MV-4-11 (cell line): ENCODE data around the gene ZNF853.
A peak's percentile ranks its signal among the peaks of the same experiment; 100 is the strongest.

Source experiments
- DNase-seq: peaks from one replicate; lab custom pipeline; 2025; lab: John Stamatoyannopoulos, UW

Gene ZNF853

GRCh38 chr7:6636741-6637543, 21.5 kb downstream of the ZNF853 start, which contains the start of gene ZNF316:
TSS of gene ZNF316 (plus strand) at chr7:6637318. CDS start at chr7:6642410, 5,092 bp downstream.
- DNase-seq, result peak; percentile 26

GRCh38 chr7:6637544-6638229, 22.3 kb downstream of the ZNF853 start:
- peak; percentile 7 for DNase-seq

GRCh38 chr7:6639032-6639431, 23.6 kb downstream of the ZNF853 start:
- no peak for DNase-seq

DNA sequence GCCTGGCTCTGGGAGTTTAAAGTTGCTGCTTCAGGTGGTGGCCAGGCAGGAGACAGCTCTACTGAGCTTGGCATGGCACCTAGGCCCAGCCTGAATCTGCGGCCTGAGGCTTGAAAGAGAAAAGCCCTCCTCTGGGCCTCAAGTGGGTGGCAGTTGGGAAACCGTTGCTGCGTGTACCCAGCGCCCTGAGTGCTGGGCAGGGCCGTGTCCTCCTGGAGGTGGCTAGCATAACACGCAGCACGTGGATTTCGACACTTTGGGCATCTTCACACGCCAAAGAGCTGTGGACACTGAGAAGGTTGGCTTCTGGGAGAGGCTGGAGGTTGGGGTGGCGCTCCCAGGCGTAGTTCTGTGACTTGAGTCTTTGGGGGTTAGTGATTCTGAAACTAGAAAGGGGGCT, 24.2 kb downstream of the ZNF853 start:
- DNase-seq, result no peak

DNA sequence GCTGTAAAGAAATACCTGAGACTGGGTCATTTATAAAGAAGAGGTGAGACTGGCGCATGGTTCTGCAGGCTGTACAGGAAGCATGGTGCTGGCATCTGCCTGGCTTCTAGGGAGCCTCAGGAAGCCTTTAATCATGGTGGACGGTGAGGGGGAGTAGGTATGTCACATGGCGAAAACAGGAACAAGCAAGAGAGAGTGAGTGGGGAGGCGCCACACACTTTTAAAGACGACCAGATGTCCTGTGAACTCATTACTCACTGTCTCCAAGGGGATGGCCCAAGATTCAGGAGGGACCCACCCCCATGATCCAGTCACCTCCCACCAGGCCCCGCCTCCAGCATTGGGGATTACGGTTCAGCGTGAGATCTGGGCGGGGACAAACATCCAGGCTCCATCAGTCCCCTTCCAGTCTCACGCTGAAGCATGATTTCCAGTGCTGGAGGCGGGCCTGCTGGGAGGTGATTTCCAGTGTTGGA, 24.9 kb downstream of the ZNF853 start:
- DNase-seq, result peak; percentile 50

DNA sequence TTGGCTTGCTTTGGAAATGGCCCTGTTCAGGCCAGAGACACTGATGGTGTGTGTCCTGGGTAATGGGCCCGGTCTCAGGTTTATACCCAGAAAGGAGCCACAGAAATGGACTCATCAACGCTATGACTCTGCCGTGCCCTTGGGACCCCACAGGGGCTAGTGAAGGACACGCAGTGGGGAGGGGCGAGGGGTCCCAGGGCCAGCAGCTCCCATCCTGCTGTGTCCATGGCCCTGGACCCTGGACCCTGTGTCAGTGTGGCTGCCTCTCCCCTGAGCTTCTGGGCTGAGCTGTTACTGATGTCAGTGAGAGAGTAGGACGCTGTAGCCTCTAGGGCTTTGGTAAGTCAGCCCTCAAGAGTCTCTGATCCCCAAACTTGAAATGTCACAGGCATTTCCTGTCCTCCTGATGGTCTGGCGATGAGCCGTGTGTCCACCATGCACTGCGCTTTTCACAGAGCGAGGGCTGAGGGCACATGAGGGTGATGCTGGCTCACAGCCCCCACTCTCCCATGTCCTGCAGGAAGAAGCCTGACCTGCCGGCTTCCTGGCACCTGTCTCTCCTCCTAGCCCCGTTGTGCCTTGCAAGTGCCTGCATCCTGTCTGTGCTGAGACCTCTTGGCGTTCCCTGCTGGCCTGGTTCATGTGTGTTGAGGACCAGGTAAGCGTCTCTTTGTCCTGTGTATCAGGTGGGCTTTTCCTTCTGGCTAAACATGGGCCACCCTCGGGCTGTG, 26.1 kb downstream of the ZNF853 start:
- no peak for DNase-seq

GRCh38 chr7:6642239-6642839, 26.9 kb downstream of the ZNF853 start:
- DNase-seq, result no peak

DNA sequence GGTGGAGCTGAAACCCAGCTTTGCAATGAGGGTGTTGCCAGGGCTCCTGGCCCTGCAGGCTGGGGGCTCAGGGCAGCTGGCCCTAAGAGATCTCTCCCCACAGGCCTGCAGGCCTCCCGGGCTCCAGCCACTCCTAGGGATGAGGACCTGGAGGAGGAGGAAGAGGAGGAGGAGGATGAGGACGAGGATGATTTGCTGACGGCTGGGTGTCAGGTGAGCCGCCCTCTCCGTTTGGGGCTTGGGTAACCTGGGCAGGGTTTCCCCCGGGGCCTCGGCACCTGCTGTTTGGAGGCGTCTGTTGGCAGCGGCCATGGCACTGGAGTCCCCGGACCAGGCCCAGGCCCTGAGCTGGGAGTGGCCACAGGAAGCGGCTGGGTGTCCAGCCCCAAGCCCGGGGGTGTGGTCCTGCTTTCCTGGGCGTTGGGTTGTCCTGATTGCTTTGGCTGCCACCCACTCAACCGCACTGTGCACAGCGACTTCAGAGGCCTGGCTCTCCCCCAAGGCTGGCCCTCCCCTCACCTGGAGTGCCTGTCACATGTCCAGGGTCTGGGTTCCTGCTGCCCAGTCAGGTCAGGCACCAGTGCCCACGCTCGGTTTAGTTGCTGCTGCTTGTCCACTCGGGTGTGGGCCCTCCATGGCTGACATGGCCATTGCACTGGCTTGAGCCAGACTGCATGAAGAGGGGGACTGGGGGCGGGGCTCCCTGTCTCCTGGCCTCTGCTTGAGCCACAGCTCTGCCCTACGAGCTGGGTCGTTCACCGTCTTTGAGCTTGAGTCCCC, 27.6 kb downstream of the ZNF853 start:
- DNase-seq, result no peak

DNA sequence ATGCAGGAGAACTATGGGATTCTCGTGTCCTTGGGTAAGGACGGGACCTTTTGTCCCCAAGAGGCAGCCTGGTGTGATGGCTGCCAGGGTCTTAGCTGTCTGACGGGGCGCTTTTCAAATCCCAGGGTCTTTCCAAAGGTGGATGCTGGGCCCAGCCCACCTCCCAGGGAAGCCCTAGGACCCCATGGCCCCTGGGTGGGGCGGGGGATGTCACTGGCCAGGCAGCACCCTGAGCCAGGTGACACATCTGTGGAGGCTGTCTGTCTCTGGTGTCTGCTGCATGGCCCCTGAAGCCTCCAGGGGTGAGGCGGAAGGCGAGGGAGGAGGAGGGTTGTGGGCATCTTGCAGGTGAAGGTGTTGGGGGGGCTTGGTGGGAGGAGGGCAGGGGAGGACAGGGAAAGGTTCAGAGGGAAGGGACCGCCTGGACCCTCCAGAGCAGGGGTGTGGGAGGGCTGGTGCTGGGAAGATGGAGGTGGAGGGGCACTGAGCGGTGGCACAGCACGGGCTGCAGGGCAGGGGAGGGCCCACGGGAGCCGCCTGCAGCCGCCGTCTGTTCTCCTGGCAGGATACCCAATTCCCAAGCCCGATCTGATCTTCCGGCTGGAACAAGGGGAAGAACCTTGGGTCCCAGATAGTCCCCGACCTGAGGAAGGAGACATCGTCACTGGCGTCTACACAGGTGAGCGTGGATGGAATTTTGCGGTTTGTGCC, 28.7 kb downstream of the ZNF853 start:
- no peak for DNase-seq

DNA sequence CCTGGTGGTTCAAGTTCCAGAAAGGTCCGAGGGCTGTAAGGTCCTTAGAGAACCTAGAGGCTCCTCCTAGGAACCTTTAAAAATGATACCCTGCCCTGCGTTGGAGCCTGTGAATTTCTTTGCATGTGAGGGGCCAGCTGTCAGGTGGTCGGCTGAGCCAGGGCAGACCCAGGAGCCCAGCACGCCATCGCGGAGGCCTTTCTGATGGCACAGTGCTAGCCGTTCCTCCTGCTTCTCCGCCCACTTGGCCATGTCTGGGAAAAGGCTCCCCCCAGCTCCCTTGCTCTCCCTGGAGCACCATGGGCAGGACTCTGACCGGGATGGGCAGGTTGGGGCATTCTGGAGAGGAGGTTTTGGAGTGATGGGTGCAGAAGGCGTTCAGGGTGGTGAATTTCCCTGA, 29.3 kb downstream of the ZNF853 start:
- DNase-seq, result no peak

- DNase-seq, result no peak
Measured at GRCh38 chr7:6646465-6646864, 31.1 kb downstream of the ZNF853 start.

GRCh38 chr7:6647080-6647479, 31.7 kb downstream of the ZNF853 start:
- no peak for DNase-seq

DNA sequence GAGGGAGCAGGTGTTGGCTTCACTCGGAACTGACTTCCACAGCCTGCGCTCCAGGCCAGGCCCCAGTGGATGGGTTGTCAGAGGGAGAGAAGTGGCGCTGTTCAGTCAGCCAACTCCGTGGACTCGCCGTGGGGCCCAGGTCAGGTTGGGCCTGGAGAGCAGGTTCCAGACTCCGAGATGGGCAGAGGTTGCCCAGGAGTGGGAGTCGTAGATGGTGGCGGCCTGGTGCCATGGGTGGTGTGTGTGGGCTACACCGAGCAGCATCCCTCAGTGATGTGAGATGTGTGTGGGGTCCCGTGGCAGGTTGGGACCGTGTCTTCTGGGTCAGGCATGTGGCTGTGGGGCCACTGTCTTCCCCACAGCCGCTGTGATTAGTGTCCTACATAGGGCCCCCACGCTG, 32.1 kb downstream of the ZNF853 start:
- no peak for DNase-seq

DNA sequence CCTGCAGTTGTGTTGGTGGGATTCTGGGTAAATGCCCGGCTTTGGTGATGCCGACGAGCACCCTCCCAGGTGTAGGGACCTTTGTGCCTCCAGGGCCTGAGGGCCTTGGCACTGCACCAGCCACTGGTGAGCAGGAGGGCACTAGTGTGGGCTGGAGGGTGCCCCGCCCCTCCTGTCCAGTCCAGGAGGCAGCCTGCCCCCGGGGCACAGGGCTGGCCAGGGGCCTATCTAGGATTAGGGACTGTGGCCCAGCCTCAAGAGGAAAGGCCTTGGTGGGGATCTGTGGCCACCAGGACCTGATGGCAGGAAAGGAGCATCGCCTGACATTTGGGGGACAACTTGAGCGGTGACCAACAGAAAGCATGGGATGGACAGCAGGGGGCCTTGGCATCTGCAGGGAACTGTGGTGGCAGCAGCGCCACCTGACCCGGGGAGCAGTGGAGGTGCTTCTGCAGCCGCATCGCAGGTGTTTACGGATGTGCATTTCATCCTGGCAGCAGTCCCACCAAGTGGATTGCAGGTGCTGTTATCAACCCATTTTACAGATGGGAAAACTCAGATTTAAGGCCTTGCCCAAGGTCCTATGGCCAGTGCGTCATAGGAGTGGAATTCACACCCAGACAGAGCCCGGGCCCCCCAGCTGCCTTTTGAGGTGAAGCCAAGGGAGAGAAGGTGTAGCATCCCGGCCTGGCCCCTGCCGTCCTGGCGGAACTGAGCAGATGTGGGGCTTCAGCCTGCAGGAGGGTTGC, 32.8 kb downstream of the ZNF853 start:
- no peak for DNase-seq

DNA sequence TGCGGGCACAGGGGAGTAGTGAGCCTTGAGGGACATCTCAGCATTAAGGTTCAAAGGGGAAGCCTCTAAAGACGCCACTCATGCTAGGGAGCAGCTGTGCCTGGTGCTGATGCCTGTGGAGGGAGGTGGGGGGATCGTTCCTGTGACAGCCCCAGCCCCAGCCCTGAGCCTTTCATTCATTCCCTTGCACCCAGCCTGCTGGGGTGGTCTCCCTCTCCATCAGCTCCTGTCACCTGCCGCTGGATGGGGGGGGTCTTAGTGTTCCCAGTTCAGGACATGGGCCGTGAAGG, 33.4 kb downstream of the ZNF853 start:
- DNase-seq, result no peak

DNA sequence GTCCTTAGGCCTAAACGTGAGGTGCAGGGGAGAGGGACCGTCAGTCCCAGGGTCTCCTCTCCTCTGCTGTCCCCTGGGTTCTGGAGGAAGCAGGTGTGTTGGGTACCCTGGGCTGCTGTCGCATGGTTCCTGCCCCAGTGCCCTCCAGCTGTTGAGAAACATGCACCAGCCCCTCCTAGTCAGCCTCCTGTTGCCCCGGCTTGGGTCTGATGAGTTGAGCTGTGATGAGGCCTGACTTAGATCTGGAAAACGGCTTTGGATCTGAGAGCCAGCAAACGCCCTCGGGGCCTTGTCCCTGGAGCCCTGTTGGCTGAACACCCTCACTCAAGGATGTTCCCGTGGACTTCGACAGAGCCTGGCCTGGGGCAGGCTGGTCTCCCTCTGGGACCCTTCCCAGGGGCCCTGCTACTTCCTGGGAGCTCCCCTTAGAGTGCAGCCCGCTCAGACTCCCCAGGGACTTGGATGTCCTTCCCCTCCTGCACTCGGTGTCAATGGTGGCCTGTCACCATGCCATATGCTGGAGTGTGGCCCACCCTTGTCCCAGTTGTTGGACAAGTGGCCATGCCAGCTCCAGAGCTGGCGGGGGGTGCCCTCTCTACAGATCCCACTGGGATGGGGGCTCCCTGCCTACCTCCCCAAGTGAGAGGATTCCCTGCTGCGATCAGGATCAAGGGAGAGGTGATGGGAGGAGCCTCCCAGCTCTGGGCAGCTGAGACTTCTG, 34.0 kb downstream of the ZNF853 start:
- DNase-seq, result no peak

DNA sequence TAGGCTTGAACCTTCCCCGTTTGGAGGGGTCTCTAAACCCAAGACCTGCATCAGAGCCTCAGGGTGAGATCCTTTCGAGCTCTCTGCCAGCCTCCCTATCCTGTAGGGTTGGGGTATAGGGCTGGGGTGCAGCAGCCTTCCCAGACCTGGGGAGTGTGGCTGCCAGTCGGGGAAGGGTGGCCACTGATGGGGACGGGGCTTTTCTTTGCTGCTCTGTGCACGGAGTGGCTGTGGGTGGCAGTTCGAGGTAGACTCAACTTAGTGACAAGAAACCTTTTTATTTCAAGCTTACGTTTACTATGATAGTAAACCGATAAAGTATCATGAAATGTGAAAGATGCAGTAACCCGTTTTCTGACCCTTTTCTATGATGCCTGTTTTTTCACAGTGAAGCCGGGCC, 34.7 kb downstream of the ZNF853 start:
- no peak for DNase-seq

GRCh38 chr7:6650521-6651011, 35.2 kb downstream of the ZNF853 start:
- DNase-seq, result no peak

DNA sequence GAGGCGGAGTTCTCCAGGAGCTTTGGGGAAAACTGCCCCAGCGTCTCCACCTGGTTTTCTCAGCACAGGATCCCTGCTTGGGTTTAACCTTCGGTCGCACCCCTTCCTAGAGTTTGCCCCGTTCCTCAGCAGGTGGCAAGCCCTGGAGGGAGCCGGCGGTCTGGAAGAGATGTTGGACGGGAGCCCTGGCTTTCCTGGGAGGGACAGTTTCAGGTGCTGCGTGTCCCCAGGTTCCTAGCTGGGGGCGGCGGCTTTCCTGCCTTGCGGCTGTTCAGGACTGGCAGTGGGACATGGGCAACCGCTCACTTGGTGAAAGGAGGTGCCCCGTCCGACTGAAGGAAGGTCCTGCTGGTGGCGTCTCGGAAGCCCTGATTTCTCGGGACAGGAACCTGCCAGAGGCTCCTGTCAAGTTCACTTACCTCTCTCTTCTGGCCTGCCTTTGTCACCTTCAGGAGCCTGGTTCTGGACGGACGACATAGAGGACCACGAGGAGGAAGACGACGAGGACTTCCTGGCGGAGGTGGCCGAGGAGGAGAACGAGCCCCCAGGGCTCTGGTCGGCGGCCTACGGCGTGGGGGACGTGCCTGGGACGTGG, 36.5 kb downstream of the ZNF853 start:
- no peak for DNase-seq
